SK-N-SH treated with all-trans-retinoic acid at 6 μM for 48 hours (cell line): ENCODE data around the gene FAAP100.

Source experiments
- ATAC-seq: fragments of 200-7000 bp; cut with Tn5 transposase; 3 replicates; pipeline ENCODE4 v1.9.1; 2020; ENCODE audit warnings: mild to moderate bottlenecking, moderate library complexity
- ARNTL ChIP-seq: fragments of 450-650 bp; formaldehyde crosslinking; IDR thresholded peaks from 2 replicates; pipeline ENCODE4 v1.5.0; 2020; ENCODE audit warnings: low read depth, mild to moderate bottlenecking, moderate library complexity, borderline replicate concordance
- BACH2 ChIP-seq: fragments of 250-450 bp; sonication (Bioruptor Pico); IDR thresholded peaks from 2 replicates; pipeline ENCODE4 v1.9.0; 2021; ENCODE audit warnings: mild to moderate bottlenecking, borderline replicate concordance
- CREB5 ChIP-seq: fragments of 250-450 bp; sonication (Bioruptor Pico); IDR thresholded peaks from 2 replicates; pipeline ENCODE4 v1.5.1; 2020; ENCODE audit warnings: low read depth, mild to moderate bottlenecking, moderate library complexity
- CSDC2 ChIP-seq: fragments of 250-450 bp; sonication (Bioruptor Pico); IDR thresholded peaks from 2 replicates; pipeline ENCODE4 v1.5.0; 2020; ENCODE audit warnings: mild to moderate bottlenecking, moderate library complexity
- CSRNP3 ChIP-seq: fragments of 250-450 bp; sonication (Bioruptor Pico); IDR thresholded peaks from 2 replicates; pipeline ENCODE4 v1.5.1; 2021; ENCODE audit warnings: mild to moderate bottlenecking, moderate library complexity
- ESRRG ChIP-seq: fragments of 250-450 bp; sonication (Bioruptor Pico); IDR thresholded peaks from 2 replicates; pipeline ENCODE4 v1.6.1; 2021; ENCODE audit warnings: mild to moderate bottlenecking
- GLIS3 ChIP-seq: fragments of 250-450 bp; sonication (Bioruptor Pico); IDR thresholded peaks from 2 replicates; pipeline ENCODE4 v1.5.0; 2020; ENCODE audit warnings: mild to moderate bottlenecking, moderate library complexity
- ISL1 ChIP-seq: fragments of 250-450 bp; sonication (Bioruptor Pico); IDR thresholded peaks from 2 replicates; pipeline ENCODE4 v2.1.2; 2022; ENCODE audit warnings: mild to moderate bottlenecking, moderate library complexity
- PATZ1 ChIP-seq: fragments of 250-450 bp; sonication (Bioruptor Pico); IDR thresholded peaks from 2 replicates; pipeline ENCODE4 v1.8.0; 2020; ENCODE audit warnings: mild to moderate bottlenecking, moderate library complexity, borderline replicate concordance
- POU6F1 ChIP-seq: fragments of 250-450 bp; sonication (Bioruptor Pico); IDR thresholded peaks from 2 replicates; pipeline ENCODE4 v1.8.0; 2021; ENCODE audit warnings: low read depth, mild to moderate bottlenecking, moderate library complexity, borderline replicate concordance
- PPARA ChIP-seq: fragments of 250-450 bp; sonication (Bioruptor Pico); IDR thresholded peaks from 2 replicates; pipeline ENCODE4 v1.5.0; 2020; ENCODE audit warnings: mild to moderate bottlenecking, borderline replicate concordance
- RARB ChIP-seq: fragments of 250-450 bp; sonication (Bioruptor Pico); IDR thresholded peaks from 2 replicates; pipeline ENCODE4 v1.8.0; 2021; ENCODE audit warnings: mild to moderate bottlenecking, moderate library complexity
- SNAI2 ChIP-seq: fragments of 250-450 bp; sonication (Bioruptor Pico); IDR thresholded peaks from 2 replicates; pipeline ENCODE4 v1.5.0; 2020; ENCODE audit warnings: mild to moderate bottlenecking, moderate library complexity
- TCF4 ChIP-seq: fragments of 250-450 bp; sonication (Bioruptor Pico); IDR thresholded peaks from 2 replicates; pipeline ENCODE4 v1.8.0; 2021; ENCODE audit warnings: mild to moderate bottlenecking, moderate library complexity, borderline replicate concordance
- TOX ChIP-seq: fragments of 250-450 bp; sonication (Bioruptor Pico); IDR thresholded peaks from 2 replicates; pipeline ENCODE4 v1.8.0; 2021; ENCODE audit warnings: mild to moderate bottlenecking, moderate library complexity, borderline replicate concordance
- ZC3H10 ChIP-seq: fragments of 250-450 bp; sonication (Bioruptor Pico); IDR thresholded peaks from 2 replicates; pipeline ENCODE4 v1.5.1; 2021; ENCODE audit warnings: mild to moderate bottlenecking, moderate library complexity
- ZFP3 ChIP-seq: fragments of 250-450 bp; sonication (Bioruptor Pico); IDR thresholded peaks from 2 replicates; pipeline ENCODE4 v1.5.0; 2020; ENCODE audit warnings: mild to moderate bottlenecking, moderate library complexity
- ZFP30 ChIP-seq: fragments of 450-650 bp; formaldehyde crosslinking; IDR thresholded peaks from 2 replicates; pipeline ENCODE4 v1.5.0; 2022; ENCODE audit warnings: mild to moderate bottlenecking, moderate library complexity
- ZNF565 ChIP-seq: fragments of 450-650 bp; formaldehyde crosslinking; conservative IDR thresholded peaks from 2 replicates; pipeline ENCODE4 v1.5.0; 2020; ENCODE audit warnings: low read depth, mild to moderate bottlenecking, moderate library complexity
- ZNF70 ChIP-seq: fragments of 450-650 bp; formaldehyde crosslinking; IDR thresholded peaks from 2 replicates; pipeline ENCODE4 v1.5.0; 2020; ENCODE audit warnings: mild to moderate bottlenecking, moderate library complexity
- ZNF8 ChIP-seq: fragments of 450-650 bp; formaldehyde crosslinking; IDR thresholded peaks from 2 replicates; pipeline ENCODE4 v1.5.0; 2020; ENCODE audit warnings: mild to moderate bottlenecking, moderate library complexity

Gene FAAP100

GRCh38 chr17:81517339-81518112 lies 34.6 kb downstream of the FAAP100 start:
- ATAC-seq: no peak
- TF ChIP-seq ZC3H10 (CRISPR knock-in tag) (no peak), SNAI2 (CRISPR knock-in tag) (no peak), ESRRG (CRISPR knock-in tag) (no peak), CREB5 (CRISPR knock-in tag) (no peak), ZFP3 (no peak), GLIS3 (CRISPR knock-in tag) (no peak), PPARA (CRISPR knock-in tag) (no peak), ZNF70 (CRISPR knock-in tag) (no peak)

GRCh38 chr17:81517009-81517338 lies 35.2 kb downstream of the FAAP100 start:
- no peak for TF ChIP-seq BACH2 (CRISPR knock-in tag)
- TF ChIP-seq SNAI2 (CRISPR knock-in tag): no peak
- no peak for TF ChIP-seq ARNTL (CRISPR knock-in tag)
- TF ChIP-seq CREB5 (CRISPR knock-in tag): no peak
- TF ChIP-seq TCF4 (CRISPR knock-in tag): no peak
- no peak for TF ChIP-seq CSRNP3 (CRISPR knock-in tag)
- TF ChIP-seq POU6F1: no peak
- TF ChIP-seq PATZ1 (CRISPR knock-in tag): no peak
- no peak for TF ChIP-seq ZNF8 (CRISPR knock-in tag)
- no peak for TF ChIP-seq GLIS3 (CRISPR knock-in tag)
- no peak for TF ChIP-seq ZFP30 (CRISPR knock-in tag)
- TF ChIP-seq ZC3H10 (CRISPR knock-in tag): no peak
- no peak for TF ChIP-seq ESRRG (CRISPR knock-in tag)
- TF ChIP-seq ISL1: no peak

GRCh38 chr17:81516439-81516838 lies 35.7 kb downstream of the FAAP100 start:
- no peak for ATAC-seq

More at GRCh38 chr17:81517009-81517338, 35.2 kb downstream of the FAAP100 start:
- no peak for ATAC-seq

More at GRCh38 chr17:81516439-81516838, 35.7 kb downstream of the FAAP100 start:
- no peak for TF ChIP-seq GLIS3 (CRISPR knock-in tag)
- no peak for TF ChIP-seq TOX
- no peak for TF ChIP-seq BACH2 (CRISPR knock-in tag)
- TF ChIP-seq RARB (CRISPR knock-in tag): no peak
- TF ChIP-seq PPARA (CRISPR knock-in tag): no peak
- TF ChIP-seq ZNF70 (CRISPR knock-in tag): no peak
- no peak for TF ChIP-seq ZFP30 (CRISPR knock-in tag)
- TF ChIP-seq ZNF565: no peak
- no peak for TF ChIP-seq PATZ1 (CRISPR knock-in tag)
- TF ChIP-seq CSRNP3 (CRISPR knock-in tag): no peak
- no peak for TF ChIP-seq CSDC2 (CRISPR knock-in tag)
- no peak for TF ChIP-seq TCF4 (CRISPR knock-in tag)
- no peak for TF ChIP-seq POU6F1
- TF ChIP-seq ZC3H10 (CRISPR knock-in tag): no peak
- TF ChIP-seq CREB5 (CRISPR knock-in tag): no peak
- TF ChIP-seq ESRRG (CRISPR knock-in tag): no peak
- TF ChIP-seq, all 23 proteins: peak for 0
